C4-2B (cell line): Measurements from ENCODE around the gene ABI1.

Source experiments
- CTCF ChIP-seq: fragments of 450-650 bp; conservative IDR thresholded peaks from 2 replicates; pipeline ENCODE4 v1.5.1; 2017; ENCODE audit warnings: mild to moderate bottlenecking
- ZFX ChIP-seq: fragments of 450-650 bp; IDR thresholded peaks from 2 replicates; pipeline ENCODE4 v1.6.1; 2017

- TF ChIP-seq CTCF (no peak), ZFX (no peak)
Observed at GRCh38 chr10:26805567-26806245, 55.1 kb downstream of the ABI1 start.
